GM19193 (cell line): ENCODE measurements around the gene IGSF8.

Experiments used
- POLR2A ChIP-seq: IDR thresholded peaks from 4 replicates; pipeline ENCODE4 v1.6.1; 2011; ENCODE audit not compliant: insufficient read depth, insufficient read length; ENCODE audit errors: extremely low read depth

The IGSF8 gene

GRCh38 chr1:160071289-160071688 lies 27.1 kb downstream of the IGSF8 start:
- no peak for TF ChIP-seq POLR2A

- TF ChIP-seq POLR2A: no peak
These were observed 27.9 kb downstream of the IGSF8 start for GRCh38 chr1:160070243-160071163.

DNA sequence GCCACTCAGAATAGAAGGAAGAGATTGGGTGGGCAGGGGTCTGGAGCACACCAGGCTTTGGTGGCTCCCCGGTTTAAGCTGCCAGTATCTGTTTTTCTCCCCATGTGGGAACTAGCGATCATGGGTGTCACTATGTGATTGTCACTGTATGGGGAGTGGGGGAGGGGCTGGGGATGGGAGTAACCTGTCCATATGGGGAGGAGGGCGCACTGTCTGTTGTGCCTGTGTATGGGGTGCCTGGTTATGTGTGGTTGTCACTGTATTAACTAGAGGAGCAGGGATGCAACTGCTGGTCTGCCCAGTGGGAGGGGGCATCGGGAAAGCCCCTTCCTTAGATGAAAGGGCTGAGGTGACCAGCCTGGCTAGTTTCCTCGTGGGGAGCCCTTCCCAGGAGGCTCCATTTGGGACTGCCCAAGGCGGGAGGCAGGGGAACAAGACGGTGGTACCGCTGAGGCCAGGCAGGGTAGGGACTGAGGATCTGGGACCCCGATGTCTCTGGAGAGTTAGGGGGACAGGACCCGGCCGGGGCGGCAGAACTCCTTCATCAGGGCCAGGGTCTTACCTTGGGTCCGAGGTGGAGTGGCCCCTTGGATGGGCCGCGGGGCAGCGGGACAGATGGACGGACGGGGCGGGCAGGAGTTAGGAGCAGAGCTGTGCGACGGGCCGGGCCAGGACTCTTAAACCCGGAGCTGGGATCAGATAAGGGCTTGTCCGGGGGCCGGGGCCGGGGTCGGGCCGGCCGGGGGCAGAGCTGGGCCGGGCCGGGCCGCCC lies 28.8 kb downstream of the IGSF8 start, which contains the start of gene KCNJ10:
Gene KCNJ10 (minus strand): TSS at position 701 of the 772 bp plus-strand sequence. CDS start 27,628 bp downstream, outside the sequence.
- no peak for TF ChIP-seq POLR2A

DNA sequence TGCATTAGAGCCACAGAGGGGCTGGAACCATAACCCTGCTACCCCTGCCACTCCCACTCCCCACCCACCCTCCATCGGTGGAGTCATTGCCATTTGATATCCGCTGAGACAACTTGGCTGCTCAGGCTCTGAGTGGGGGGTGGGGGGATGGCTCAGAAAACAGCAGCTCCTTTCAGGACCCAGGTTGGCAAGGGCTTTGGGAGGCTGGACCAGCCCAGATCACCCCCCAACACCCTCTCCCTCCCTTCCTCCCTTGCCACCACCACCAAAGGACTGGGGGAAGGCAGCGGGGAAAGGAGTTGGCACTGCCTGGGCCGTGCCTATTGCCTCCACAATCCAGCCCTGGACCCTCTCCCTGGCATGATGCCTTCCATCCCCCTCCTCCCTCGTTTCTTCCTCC lies 30.2 kb downstream of the IGSF8 start:
- no peak for TF ChIP-seq POLR2A

- TF ChIP-seq POLR2A: no peak
These were observed 31.3 kb downstream of the IGSF8 start for GRCh38 chr1:160066829-160067745.

GRCh38 chr1:160064746-160065145 lies 33.7 kb downstream of the IGSF8 start:
- TF ChIP-seq POLR2A: no peak

DNA sequence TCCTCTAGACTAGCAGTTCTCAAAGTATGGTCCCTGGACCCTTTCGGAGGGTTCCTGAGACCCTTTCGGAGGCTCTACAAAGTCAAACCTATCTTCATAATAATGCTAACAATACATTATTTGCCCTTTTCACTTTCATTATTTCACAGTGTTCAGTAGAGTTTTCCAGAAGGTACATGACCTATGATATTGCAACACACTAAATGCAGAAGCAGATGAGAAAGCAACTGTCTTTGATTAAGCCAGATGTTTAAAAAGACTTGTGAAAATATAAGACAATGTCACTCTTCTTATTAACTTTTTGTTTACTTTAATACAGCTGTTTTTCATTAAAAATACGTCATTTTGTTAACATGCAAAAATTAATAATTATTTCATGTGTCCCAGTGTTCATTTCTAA lies 34.3 kb downstream of the IGSF8 start:
- TF ChIP-seq POLR2A: no peak

DNA sequence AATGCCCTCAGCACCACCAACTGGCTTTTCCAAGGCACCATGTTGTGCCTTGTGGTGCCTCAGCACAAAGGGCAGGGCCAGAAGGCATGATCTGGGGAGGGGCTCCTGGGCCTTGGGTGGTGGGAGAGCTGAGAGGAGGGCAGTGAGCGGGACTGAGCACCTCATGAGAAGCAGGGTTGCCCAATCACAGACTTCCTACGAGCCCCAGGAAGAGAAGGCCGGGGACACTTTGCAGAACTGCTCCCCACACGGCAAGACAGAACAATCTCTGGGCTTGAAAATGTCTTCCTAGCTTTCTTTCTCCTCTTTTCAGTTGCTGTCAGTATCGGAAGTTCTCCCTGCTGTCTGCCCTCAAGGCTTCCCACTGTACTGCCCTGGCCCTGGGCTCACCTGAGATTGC lies 35.2 kb downstream of the IGSF8 start:
- no peak for TF ChIP-seq POLR2A

- no peak for TF ChIP-seq POLR2A
These were observed 36.2 kb downstream of the IGSF8 start for GRCh38 chr1:160062230-160062532.

- TF ChIP-seq POLR2A: no peak
These were observed 36.8 kb downstream of the IGSF8 start for GRCh38 chr1:160061369-160062229.

DNA sequence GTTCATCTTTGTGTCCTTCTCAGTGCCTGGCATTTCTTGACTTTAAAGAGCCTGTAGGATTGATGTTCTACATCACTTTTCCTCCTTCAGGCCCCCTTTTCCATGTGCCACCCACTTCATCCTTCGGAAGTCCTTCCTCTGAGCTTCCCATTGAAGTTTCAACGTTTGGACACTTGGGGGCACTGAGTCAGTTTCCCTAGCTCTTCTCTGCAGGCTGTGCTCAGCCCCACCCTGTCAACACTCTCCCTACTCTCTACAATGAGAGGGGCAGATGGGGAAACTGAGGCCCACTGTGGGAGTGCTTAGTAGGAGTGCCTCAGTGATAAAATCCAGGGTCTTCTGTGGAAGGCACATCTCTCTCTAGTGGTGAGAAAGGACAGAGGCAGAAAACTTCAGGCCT lies 40.3 kb downstream of the IGSF8 start:
- TF ChIP-seq POLR2A: no peak

DNA sequence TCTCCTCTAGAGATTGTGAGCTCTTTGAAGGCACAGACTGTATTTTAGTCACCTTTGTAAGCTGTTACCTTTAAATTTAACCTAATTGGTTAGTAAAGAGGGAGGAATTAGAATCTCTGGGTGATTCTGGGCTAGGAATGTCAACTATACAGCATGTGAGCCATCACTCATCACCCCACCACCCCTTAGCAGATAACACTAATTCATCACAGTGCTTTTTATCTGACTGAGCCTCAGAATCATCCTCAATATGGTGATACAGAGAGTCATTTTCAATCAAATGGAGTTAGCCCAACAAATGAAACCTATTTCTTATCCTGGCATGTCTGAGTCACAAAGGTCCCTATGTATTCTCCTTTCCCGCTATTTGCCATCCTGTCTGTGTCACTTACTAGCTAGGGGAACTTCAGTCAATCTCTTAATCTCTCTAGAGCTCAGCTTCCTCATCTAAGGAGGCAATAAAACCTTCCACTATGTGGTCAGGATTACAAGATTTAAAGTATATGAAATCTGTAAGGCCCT lies 41.7 kb downstream of the IGSF8 start:
- no peak for TF ChIP-seq POLR2A

DNA sequence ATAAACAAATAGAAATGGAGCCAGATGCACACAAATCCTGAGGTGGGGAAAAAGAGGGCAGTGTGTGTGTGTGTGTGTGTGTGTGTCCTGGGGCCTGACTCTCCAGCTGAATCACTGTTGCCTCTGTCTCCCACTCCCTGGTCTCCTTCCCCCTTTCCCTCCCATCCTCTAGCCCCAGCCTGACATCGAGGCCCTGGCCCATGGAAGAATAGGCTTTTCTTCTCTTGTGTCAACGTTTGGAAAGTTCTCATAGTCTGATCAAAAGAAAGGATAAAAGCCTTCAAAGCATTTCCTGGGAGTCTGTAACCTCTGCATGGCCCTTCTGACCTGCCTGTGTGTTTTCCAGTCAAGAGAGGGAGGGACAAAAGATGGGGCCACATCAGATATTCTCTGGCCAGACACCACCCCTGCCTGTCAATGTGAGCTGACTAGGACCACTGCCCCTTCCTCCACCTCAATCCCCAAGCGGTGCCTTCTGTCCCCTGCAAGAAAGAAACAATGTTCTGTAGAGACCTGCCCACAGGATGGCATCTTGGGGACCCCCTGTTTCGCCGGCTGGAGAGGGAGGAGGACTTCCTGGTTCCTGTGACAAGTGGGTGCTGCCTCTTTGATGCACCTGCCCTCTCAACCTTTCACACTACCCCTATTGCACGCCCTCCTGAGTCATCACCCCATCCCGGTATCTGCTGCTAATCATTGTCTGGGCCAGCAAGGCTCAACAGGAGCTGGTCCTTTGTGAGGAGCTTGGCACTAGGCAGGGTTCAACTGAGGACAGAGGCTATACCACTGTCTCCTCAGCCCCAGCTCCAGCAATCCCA lies 44.7 kb downstream of the IGSF8 start:
- no peak for TF ChIP-seq POLR2A
